Measurements from ENCODE around the gene SMIM45.

DNA sequence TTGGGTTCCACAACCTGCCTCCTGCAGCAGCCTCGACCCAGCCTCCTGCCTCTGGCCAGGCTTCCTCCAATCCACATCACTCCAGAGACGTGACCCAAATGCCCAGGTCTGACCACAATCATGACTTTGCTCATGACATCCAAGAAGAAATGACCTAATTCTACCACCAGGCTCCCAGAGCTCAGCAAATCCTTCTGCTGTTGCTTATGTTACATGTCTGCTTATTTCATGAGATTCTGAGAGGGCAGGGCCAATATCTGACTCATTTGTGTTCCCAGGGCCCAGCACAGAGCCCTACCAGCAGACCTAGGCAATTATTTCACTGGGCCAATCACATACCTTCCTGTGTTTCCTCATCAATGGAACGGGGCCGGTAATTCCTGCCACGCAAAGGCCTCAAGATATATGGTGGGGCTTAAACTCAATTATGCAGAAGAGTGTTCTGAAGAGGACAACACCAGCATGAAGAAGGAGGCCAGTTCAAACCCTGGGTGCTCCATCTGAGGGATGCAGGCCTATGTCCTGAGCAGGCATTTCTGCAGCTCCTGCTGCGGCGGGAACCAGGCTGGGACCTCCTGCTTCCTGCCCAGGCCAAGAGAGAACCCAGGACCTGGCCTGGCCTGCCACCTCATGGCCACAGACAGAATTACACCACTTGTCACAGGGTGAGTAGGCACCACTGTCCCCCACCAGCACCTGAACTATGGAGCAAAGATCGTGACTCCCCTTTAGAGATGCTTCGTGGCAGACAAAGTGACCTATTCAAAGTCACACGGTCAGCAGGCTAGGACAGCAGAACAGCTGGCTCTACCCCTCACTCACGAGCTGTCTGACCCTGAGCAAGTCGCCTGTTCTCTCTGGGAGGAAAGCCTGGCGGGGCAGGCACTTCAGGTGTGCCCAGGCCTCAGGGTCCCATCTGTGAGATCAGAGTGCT, 10.9 kb upstream of the SMIM45 start:
- TF ChIP-seq, protein P1, sequence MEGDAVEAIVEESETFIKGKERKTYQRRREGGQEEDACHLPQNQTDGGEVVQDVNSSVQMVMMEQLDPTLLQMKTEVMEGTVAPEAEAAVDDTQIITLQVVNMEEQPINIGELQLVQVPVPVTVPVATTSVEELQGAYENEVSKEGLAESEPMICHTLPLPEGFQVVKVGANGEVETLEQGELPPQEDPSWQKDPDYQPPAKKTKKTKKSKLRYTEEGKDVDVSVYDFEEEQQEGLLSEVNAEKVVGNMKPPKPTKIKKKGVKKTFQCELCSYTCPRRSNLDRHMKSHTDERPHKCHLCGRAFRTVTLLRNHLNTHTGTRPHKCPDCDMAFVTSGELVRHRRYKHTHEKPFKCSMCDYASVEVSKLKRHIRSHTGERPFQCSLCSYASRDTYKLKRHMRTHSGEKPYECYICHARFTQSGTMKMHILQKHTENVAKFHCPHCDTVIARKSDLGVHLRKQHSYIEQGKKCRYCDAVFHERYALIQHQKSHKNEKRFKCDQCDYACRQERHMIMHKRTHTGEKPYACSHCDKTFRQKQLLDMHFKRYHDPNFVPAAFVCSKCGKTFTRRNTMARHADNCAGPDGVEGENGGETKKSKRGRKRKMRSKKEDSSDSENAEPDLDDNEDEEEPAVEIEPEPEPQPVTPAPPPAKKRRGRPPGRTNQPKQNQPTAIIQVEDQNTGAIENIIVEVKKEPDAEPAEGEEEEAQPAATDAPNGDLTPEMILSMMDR (IDR thresholded peaks at IDR 0.05) = peak; percentile 86 to 98
- TF ChIP-seq EP300 (IDR thresholded peaks at IDR 0.05) = no peak

All from suprapubic skin (tissue), 3 donors.